HepG2 (cell line): ENCODE results near the gene WNK4. TPM values are rescaled to one million over a fixed set of nuclear protein-coding genes. Genes with fewer than 3 reads are reported as not detected.

ENCODE experiments used
- ATAC-seq: fragments of 200-7000 bp; cut with Tn5 transposase; 3 replicates; pipeline ENCODE4 v1.9.1; 2020; ENCODE audit warnings: mild to moderate bottlenecking, moderate library complexity
- BruUV-seq: library from RNA; stranded (reverse); fragments of 400-500 nt; replicated peaks from 2 replicates; lab custom pipeline; 2021; lab: Mats Ljungman, UMichigan
- CTCF ChIA-PET: fragments of 300-600 bp; formaldehyde crosslinking; extraction: SDS; loops from one replicate; lab custom pipeline; 2021; ENCODE audit warnings: low total read pairs, inconsistent platforms, low intra/inter-chr PET ratio; lab: Yijun Ruan, JAX
- POLR2A ChIA-PET: fragments of 350-600 bp; sonication (Branson Sonifier 250); formaldehyde crosslinking; loops from one replicate; lab custom pipeline; 2020; ENCODE audit warnings: antibody characterized with exemption, inconsistent platforms; lab: Yijun Ruan, JAX
- DNase-seq: peaks from one replicate; pipeline ENCODE4 v3.0.0-alpha.2; 2015; ENCODE audit warnings: low spot score
- FAIRE-seq: peaks from 3 replicates; lab custom pipeline; 2011; peaks lifted over from hg19 to GRCh38; lab: Jason Lieb, UNC
- H2AFZ ChIP-seq: one replicate; pipeline ENCODE4 v1.6.1; 2011; ENCODE audit warnings: low read length, inconsistent platforms
- H3K27ac ChIP-seq: fragments of 300-600 bp; 3 replicates; pipeline ENCODE4 v1.8.0; 2011; ENCODE audit warnings: mixed run types, mild to moderate bottlenecking, mixed read lengths, low read length, inconsistent platforms; ENCODE audit not compliant: insufficient read depth; ENCODE audit errors: extremely low read length
- H3K27me3 ChIP-seq, 2 experiments: fragments of 200-600 bp in 1 of 2; 2 replicates in 1 of 2; 3 replicates in 1 of 2; pipeline versions ENCODE4 v1.6.0 to v1.8.0; 2011; ENCODE audit warnings: low read length in 2 of 2, mild to moderate bottlenecking in 2 of 2, moderate library complexity in 2 of 2, inconsistent platforms in 1 of 2; ENCODE audit not compliant: insufficient read depth in 2 of 2, control insufficient read depth in 1 of 2
- H3K36me3 ChIP-seq, 2 experiments: fragments of 200-600 bp in 1 of 2; replicated peaks in 1 of 2; 2 replicates in 1 of 2; 3 replicates in 1 of 2; pipeline versions ENCODE4 v1.5.1 to v1.8.0; 2011; ENCODE audit warnings: low read length in 2 of 2, inconsistent platforms in 1 of 2; ENCODE audit not compliant: insufficient read depth in 2 of 2, control insufficient read depth in 1 of 2
- H3K4me1 ChIP-seq: 2 replicates; pipeline ENCODE4 v1.5.1; 2012; ENCODE audit warnings: low read length, inconsistent platforms; ENCODE audit not compliant: insufficient read depth
- H3K4me2 ChIP-seq: 2 replicates; pipeline ENCODE4 v1.6.0; 2011; ENCODE audit warnings: low read depth, low read length, inconsistent platforms
- H3K4me3 ChIP-seq, 3 experiments: fragments of 200-600 bp in 1 of 3; sonication (generic), shearing (Covaris generic) in 1 of 3; replicated peaks in 1 of 3; 2 replicates each; pipeline ENCODE4 v1.5.1; 2011 to 2016; ENCODE audit warnings: low read length in 3 of 3, inconsistent platforms in 2 of 3, low read depth in 2 of 3, mild to moderate bottlenecking in 2 of 3, control low read depth in 1 of 3, mixed read lengths in 1 of 3; ENCODE audit not compliant: insufficient read depth in 1 of 3
- H3K79me2 ChIP-seq: one replicate; pipeline ENCODE4 v1.6.1; 2011; ENCODE audit warnings: low read length, inconsistent platforms; ENCODE audit not compliant: insufficient read depth
- H3K9ac ChIP-seq: 2 replicates; pipeline ENCODE4 v1.6.0; 2011; ENCODE audit warnings: mild to moderate bottlenecking, low read depth, low read length, inconsistent platforms; ENCODE audit not compliant: insufficient read depth
- H3K9me3 ChIP-seq: 2 replicates; pipeline ENCODE4 v1.5.1; 2012; ENCODE audit warnings: mild to moderate bottlenecking, low read length
- H4K20me1 ChIP-seq: 2 replicates; pipeline ENCODE4 v1.6.0; 2011; ENCODE audit warnings: inconsistent platforms, mild to moderate bottlenecking, low read length, moderate library complexity; ENCODE audit not compliant: insufficient read depth
- MTA1 ChIP-seq: sonication (generic); formaldehyde crosslinking; IDR thresholded peaks from 2 replicates; pipeline ENCODE4 v1.4.0; 2020; ENCODE audit warnings: missing genetic modification reagents, mild to moderate bottlenecking, borderline replicate concordance
- NR2F1 ChIP-seq, 2 experiments: fragments of 450-650 bp in 1 of 2; formaldehyde crosslinking in 1 of 2; IDR thresholded peaks; 2 replicates each; pipeline versions ENCODE4 v1.5.0 to v1.6.1; 2016 to 2020; ENCODE audit warnings: mild to moderate bottlenecking in 1 of 2, missing compliant biosample characterization in 1 of 2, missing genetic modification reagents in 1 of 2, moderate library complexity in 1 of 2
- POLR2A ChIP-seq, 2 experiments: IDR thresholded peaks; 2 replicates each; pipeline ENCODE4 v1.6.1; 2011; ENCODE audit warnings: low read depth in 2 of 2, low read length in 2 of 2, mild to moderate bottlenecking in 1 of 2, moderate library complexity in 1 of 2; ENCODE audit not compliant: insufficient read depth in 1 of 2
- RBFOX2 ChIP-seq: fragments of 200-400 bp; formaldehyde crosslinking; IDR thresholded peaks from 2 replicates; pipeline ENCODE4 v1.6.1; 2017; ENCODE audit warnings: low read depth, mild to moderate bottlenecking, low read length
- ZC3H13 ChIP-seq: sonication (generic); formaldehyde crosslinking; IDR thresholded peaks from 2 replicates; pipeline ENCODE4 v1.8.1; 2023; ENCODE audit warnings: mild to moderate bottlenecking, missing genetic modification reagents, moderate library complexity
- ZFX ChIP-seq: sonication (generic); formaldehyde crosslinking; IDR thresholded peaks from 2 replicates; pipeline ENCODE4 v1.4.0; 2020; ENCODE audit warnings: mild to moderate bottlenecking, low read depth, missing genetic modification reagents, moderate library complexity
- WGBS: methylation state at CpG from one replicate; pipeline ENCODE4 v1.1.6; 2017; ENCODE audit warnings: low lambda C conversion rate; 5-methylcytosine and 5-hydroxymethylcytosine counted together
- in situ Hi-C: cut with HindIII; loops from 2 replicates; pipeline ENCODE4 v1.10.0; 2017; ENCODE audit warnings: low pct_unique_long_range_greater_than_20kb; ENCODE audit not compliant: extremely low pct_ligation_motif_present
- intact Hi-C: fragments of 100-400 bp; cut with micrococcal nuclease; formaldehyde crosslinking; loops from one replicate; pipeline ENCODE4 v1.10.0; 2022; ENCODE audit not compliant: unreplicated experiment
- polyA plus RNA-seq, 8 experiments: library from polyadenylated mRNA; depleted of rRNA in 3 of 8; stranded (reverse) in 7 of 8; unstranded in 1 of 8; fragments of >200 nt; fragmentation: Illumina TruSeq in 4 of 8; extraction: Trizol in 4 of 8; gene quantifications; 2 replicates each; pipeline versions ENCODE4 v1.2.1 to v1.2.3, GENCODE V29; 2011 to 2016; ENCODE audit warnings: low read depth in 4 of 8, missing spikeins in 1 of 8, mixed read lengths in 1 of 8; ENCODE audit not compliant: insufficient read depth in 1 of 8
- total RNA-seq, 5 experiments: library from RNA; depleted of rRNA; stranded (reverse); fragments of >200 nt; fragmentation: Illumina TruSeq; extraction: Trizol; gene quantifications; 2 replicates each; pipeline ENCODE4 v1.2.3, GENCODE V29; 2016; ENCODE audit warnings: low read depth in 1 of 5

Gene WNK4
- total and polyA plus RNA-seq, 2 of the 13 experiments (the other 11 are each of a cell fraction or from before 2014, with no cell fraction given) = 2.7 to 13.7 TPM

DNA sequence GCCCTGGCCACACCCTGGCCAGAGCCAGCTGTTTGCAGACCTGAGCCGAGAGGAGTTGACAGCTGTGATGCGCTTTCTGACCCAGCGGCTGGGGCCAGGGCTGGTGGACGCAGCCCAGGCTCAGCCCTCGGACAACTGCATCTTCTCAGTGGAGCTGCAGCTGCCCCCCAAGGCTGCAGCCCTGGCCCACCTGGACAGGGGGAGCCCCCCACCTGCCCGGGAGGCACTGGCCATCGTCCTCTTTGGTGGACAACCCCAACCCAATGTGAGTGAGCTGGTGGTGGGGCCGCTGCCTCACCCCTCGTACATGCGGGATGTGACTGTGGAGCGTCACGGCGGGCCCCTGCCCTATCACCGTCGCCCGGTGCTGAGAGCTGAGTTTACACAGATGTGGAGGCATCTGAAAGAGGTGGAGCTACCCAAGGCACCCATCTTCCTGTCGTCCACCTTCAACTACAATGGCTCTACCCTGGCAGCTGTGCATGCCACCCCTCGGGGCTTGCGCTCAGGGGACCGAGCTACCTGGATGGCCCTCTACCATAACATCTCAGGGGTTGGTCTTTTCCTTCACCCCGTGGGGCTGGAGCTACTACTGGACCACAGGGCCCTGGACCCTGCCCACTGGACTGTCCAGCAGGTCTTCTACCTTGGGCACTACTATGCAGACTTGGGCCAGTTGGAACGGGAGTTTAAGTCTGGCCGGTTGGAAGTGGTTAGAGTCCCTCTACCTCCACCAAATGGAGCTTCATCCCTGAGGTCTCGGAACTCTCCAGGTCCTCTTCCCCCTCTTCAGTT, 64.5 kb downstream of the WNK4 start (continued):
- TF ChIP-seq NR2F1 (CRISPR knock-in tag; IDR thresholded peaks at IDR 0.05) = no peak
- TF ChIP-seq RBFOX2 = peak; percentile 75

DNA sequence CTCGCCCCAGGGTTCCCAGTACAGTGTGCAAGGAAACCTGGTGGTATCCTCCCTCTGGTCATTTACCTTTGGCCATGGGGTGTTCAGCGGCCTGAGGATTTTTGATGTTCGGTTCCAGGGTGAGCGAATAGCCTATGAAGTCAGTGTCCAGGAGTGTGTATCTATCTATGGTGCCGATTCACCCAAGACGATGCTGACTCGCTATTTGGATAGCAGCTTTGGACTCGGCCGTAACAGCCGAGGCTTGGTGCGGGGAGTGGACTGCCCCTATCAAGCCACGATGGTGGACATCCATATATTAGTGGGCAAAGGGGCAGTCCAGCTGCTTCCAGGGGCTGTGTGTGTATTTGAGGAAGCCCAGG, 65.1 kb downstream of the WNK4 start:
- no peaks in the 10 kb centered on the region for H3K9me3 ChIP-seq
- no peak overlapping the region for H3K9ac ChIP-seq
- no peaks in the 10 kb centered on the region for H3K27me3 ChIP-seq
- intact Hi-C loops = no loop called here
- no peak for DNase-seq
- no peak overlapping the region for H2AFZ ChIP-seq
- no peak overlapping the region for H3K4me2 ChIP-seq
- peaks cover 32 to 50% of the 10 kb centered on the region in 2 experiments for H3K36me3 ChIP-seq
- FAIRE-seq = no peak
- TF ChIP-seq POLR2A (IDR thresholded peaks at IDR 0.05; ENCODE audit: insufficient read depth in 1 of 2, low read depth in 2 of 2, low read length in 2 of 2) (0 out of 4 replicates have a peak, but pooled peaks of 1 of the 2 experiments have one; percentile 12), MTA1 (CRISPR knock-in tag) (no peak), ZC3H13 (CRISPR knock-in tag) (0 out of 2 replicates have a peak, but pooled peaks have one; percentile 24), ZFX (CRISPR knock-in tag) (0 out of 2 replicates have a peak, but pooled peaks have one; percentile 1)
- TF ChIP-seq, all 625 proteins: peak for 3
- ATAC-seq = no peak
- CTCF ChIA-PET = no interaction called here
- Histone ChIP-seq H4K20me1 (no peaks in the 10 kb centered on the region), H3K27ac (no peak overlapping the region), H3K79me2 (no peaks in the 10 kb centered on the region), H3K4me3 (no peak overlapping the region), H3K4me1 (peaks cover 21% of the 10 kb centered on the region)
- POLR2A ChIA-PET = interaction anchor here (1.1 to 5.0 kb wide), 8 partner anchors 9 to 153 kb away, joined by 3 to 39 read pairs (median 10); partner anchors contain the start of genes BECN1 and RPL27
- WGBS = 95% methylated on average over 12 of the region's 12 CpGs
- in situ Hi-C loops = loop anchor here (10.0 kb wide), 1 partner anchor 139 kb away; the partner anchor contains the start of genes PTGES3L and RUNDC1
- no TSS peak for BruUV-seq
